D341Med (cell line): ENCODE measurements around the gene EXOC1.

Experiments
- DNase-seq: peaks from one replicate; pipeline ENCODE4 v3.0.0; 2012; ENCODE audit warnings: low spot score

Gene EXOC1

DNA sequence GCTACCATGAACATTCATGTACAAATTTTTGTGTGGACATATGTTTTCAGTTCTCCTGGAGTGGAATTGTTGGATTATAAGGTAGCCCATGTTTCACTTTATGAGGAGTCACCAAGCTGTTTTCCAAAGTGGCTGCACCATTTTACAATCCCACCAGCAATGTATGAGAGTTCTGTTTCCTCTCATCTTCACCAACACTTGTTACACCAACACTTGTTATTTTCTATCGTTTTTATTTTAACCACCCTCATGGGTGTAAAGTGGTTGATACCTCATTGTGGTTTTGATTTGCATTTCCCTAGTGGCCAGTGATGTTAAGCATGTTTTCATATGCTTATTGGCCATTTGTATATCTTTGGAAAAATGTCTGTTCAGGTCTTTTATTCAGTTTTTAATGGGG lies 4.1 kb downstream of the EXOC1 start:
- DNase-seq: no peak

GRCh38 chr4:55859711-55860110 lies 6.3 kb downstream of the EXOC1 start:
- no peak for DNase-seq

DNA sequence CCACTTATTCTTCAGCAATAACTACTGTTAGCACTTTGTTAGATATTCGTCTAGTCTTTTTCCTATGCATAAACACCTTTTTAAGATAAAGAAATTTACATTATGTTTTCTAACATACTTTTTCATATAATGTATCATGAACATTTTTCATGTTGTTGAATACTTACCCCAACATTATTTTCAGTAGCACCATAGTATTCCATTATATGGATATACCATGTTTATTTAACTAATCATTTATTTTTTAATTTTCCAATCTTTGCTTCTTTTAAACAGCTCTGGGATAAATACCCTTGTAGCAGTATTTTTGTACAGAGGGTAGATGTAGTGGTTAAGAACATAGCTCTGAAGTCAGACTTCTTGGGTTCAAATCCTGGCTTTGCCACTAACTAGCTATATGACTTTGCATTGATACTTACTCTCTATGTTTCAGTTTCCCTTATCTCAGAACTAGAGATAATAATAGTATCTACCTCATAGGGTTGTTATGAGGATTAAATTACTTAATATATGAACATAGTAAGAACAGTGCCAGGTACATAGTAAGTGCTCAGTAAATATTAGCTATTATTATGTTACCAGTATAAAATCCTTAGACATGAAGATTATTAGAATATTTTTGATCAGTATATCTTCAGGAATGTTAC lies 11.3 kb downstream of the EXOC1 start:
- no peak for DNase-seq

- no peak for DNase-seq
These were observed 11.9 kb downstream of the EXOC1 start for GRCh38 chr4:55865228-55865806.

GRCh38 chr4:55866290-55866907 lies 13.0 kb downstream of the EXOC1 start:
- DNase-seq: no peak

DNA sequence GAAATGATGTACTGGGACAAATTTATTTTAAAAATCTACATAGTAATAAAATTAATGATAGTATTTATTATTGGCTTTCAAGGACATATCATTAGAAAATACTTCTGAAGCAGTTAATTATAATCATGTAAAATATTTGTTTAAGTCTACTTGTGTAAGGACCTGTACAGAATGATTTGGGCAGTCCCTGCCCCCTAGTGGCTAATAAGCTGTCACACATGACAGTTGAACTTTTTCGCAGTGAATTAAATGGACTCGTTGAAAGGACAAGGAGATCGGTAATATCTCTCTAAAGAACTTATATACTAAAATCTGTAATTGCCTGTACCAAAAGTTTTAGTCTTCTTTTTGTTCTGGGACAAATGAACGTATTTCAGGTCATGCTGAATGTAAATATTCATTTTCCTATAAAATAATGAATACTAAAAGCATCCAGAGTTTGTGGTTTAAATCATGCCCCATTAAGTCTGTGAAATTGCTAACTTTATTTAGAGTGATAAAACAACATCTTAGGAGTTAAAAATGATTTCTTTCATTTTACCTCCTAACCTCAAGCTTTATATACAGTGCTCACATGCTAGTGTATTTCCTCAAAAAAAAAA lies 13.6 kb downstream of the EXOC1 start:
- peak; percentile 53 for DNase-seq

DNA sequence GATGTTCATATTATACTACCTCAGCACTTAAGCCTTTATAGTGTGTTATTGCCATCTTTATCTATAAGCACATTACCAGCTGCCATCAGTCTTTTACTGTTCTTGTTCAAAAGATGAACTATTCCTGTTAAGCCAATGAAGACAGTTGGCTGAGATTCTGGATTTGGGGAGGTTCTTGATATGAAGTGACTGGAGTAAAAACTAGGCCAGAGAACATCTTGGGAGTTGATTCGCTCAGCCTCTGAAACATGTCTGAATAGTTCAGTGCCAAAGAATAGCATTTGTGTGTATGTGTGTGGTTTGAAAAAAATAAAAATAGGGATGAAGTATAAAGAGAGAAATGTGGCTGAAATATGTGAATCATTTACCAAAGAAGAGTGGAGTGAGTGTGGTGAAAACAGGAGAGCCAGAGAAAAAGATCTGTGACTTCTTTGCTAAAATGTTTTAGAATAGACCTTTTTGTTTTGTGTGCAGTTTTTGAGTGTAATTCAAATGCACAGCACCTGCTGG lies 15.2 kb downstream of the EXOC1 start:
- no peak for DNase-seq

GRCh38 chr4:55871299-55871800 lies 17.9 kb downstream of the EXOC1 start:
- DNase-seq: no peak

GRCh38 chr4:55874831-55875230 lies 21.4 kb downstream of the EXOC1 start:
- DNase-seq: no peak

DNA sequence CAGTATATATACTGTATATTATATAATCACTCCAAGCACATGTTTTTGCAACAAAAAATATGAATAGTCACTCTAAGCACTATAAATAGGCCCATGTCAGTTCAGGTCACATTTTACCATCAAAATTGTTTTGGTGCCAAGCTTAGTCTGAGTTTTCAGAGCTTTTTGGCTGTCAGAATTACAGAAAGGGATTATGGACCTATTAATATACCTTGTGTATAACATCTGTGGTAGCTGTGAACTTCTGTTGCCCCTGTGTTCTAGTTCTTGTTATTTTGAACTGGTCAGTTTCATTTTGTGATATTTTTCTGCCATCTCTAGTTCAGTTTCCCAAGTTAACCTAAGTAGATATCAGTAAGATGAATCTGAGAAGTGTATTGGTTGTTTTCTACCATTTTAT lies 22.9 kb downstream of the EXOC1 start:
- no peak for DNase-seq

DNA sequence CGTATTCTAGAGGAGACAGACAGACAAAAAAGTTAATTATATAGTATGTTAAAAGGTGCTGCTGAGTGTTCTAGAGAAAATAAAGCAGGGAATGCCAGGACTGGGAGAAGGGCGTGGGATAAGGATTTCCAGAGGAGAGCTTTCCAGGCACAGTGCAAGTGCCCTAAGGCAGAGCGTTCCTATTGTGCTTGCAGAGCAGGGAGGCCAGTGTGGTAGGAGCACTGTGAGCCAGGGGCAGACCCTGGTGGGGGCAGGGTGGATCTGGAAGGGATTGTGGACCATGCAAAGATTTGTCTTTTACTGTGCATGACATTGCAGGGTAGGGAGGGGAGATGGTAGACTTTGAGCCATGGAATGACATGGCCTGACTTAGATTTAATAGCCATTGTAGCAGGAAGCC lies 25.8 kb downstream of the EXOC1 start:
- DNase-seq: no peak

DNA sequence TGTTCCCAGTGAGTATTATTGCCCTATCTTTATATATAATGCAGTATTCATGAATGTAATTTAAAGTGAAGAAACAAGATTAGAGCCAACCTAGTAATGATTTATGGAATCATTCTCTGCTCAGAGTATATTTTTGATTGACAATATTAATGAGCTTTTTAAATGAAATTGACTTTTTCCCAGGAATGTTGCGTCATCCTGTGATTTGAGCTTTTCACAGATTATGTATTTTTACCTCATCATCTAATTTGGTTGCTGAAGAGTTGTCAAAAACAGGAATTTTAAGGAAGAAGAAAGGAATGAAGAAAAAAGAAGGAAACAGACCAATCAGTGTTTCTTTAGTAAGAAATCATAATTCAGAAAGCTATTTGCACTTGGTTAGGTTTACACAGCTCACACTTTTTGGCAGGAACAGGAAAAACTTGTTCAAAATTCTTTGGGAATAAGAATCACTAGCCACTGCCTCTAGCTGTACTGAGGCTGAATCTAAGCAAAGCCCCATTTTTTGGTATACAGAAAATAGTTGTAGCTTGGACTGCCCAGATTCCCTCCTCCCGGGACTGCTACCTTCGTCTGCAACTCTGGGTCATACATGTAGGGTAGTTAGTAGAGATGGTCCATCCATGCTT lies 27.3 kb downstream of the EXOC1 start:
- DNase-seq: no peak

GRCh38 chr4:55884093-55884850 lies 30.8 kb downstream of the EXOC1 start:
- DNase-seq: no peak

GRCh38 chr4:55884851-55885219 lies 31.4 kb downstream of the EXOC1 start:
- DNase-seq: no peak

GRCh38 chr4:55887594-55887993 lies 34.1 kb downstream of the EXOC1 start:
- DNase-seq: peak; percentile 23

- DNase-seq: no peak
These were observed 38.7 kb downstream of the EXOC1 start for GRCh38 chr4:55892156-55892555.

- no peak for DNase-seq
These were observed 43.2 kb downstream of the EXOC1 start for GRCh38 chr4:55896622-55897021.

- DNase-seq: no peak
These were observed 49.2 kb downstream of the EXOC1 start for GRCh38 chr4:55902677-55903076.

DNA sequence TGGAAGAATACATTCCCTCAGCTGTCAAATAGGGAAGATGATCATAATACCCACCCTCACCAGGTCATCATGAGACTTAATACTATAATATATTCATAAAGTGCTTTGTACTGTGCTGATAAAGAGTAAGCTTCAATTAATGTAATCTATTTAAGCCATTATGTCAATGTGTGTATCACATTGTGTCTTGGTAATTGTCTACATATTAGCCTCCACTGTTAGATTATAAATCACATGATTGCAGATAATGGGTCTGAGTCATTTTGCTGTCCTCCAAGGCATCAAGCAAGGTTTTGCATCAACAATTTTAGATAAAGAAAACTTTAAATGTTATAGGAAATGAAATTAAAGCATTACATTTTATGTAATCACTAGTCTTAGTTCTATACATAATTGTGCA lies 50.1 kb downstream of the EXOC1 start:
- DNase-seq: peak; percentile 47

GRCh38 chr4:55904576-55904975 lies 51.1 kb downstream of the EXOC1 start:
- DNase-seq: no peak

GRCh38 chr4:55906323-55906722 lies 52.9 kb downstream of the EXOC1 start:
- DNase-seq: no peak

DNA sequence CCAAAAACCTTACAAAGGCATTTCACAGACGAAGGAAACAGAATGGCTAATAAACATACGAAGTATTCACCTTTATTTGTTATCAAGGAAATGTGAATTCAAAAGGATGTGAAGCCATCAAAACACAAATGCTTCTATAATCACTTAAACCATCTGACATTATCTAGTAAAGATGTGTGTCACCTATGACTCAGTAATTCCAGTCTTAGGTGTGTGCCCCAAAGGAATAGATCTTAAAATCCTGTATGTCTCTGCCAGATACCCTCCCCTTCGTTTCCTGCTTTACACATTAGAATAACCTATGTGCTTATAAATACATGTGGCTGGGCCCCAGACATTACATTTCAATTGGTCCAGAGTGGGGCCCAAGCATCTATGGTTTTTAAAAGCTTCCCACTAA lies 53.5 kb downstream of the EXOC1 start:
- DNase-seq: no peak
